Measurements from ENCODE around the gene TRABD2B.

The TRABD2B gene

DNA sequence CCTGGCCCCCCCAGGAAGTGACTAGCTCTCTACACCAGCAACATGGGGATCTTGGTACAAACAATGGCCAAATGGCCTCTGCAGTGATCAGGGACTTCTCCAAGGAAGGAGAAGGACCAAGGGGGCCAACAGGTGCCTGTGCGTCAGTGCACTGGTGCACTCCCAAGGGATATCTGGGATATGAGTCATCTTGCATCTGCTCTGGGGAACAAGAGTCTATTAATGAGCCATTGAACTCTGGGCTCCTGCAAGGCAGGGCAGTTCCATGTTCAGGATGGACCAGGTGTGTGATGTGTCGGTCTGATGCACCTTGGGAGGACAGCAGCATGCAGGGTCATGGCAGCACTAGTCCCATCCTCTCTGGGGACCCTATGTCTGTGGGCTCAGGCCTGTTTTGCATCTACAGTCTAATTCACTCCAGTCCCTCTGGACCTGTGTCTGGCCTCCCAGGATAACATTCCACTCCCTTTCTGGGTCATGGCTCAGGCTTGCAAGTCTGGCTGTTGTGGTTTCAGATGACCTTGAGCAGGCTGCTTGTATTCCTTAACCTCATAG is 125.3 kb downstream of the TRABD2B start:
- DNase-seq: no peak

DNA sequence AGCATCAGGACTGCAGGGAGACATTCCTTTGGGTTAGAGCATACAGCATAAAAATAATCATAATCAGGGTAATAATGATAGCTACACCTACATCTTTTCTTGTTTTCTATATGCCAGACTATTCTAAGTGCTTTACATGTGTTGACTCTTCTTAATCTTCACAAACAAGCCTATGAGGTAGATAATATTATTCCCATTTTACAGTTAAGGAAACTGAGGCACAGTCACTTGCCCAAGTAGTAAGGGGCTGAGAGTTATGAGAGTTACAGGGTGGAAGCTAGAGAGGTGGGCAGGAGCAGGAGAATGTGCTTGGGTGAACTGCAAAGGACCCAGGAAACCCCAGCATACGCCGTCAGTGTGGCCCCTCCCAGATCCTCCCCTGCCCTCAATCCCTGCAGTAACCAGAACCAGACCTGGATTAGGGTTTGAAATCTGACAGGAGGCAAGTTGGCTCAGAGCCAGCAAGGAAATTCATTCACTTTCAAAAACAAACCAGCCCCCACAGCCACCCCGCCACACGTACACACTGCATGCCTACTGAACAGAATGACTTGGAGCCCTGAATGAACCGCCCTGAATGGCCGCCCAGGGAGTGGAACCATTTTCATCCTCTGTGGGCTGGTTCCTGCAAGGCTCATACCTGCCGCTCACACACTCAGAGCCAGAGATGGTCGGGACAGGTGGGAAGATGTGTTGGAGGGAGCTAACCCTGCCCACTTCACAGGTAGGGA is 126.1 kb downstream of the TRABD2B start:
- no peak for DNase-seq

DNA sequence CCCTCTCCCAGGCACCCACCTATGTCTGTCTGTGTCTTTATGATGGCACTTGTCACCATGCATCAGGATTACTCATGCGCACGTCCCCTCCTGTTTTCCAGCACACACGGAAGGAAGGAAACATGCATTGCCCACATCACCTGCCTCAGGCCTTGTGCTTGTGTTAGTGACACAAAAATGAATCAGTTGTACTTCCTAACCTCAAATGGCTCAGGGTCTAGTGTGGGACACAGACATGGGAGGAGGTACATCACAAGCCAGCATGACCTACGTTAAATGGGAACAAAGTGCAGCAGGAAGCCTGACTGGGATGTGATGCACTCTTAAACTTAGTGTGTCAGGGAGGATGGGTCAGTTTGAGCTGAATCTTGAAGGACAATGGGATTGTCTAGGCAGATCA is 126.7 kb downstream of the TRABD2B start:
- no peak for DNase-seq

DNA sequence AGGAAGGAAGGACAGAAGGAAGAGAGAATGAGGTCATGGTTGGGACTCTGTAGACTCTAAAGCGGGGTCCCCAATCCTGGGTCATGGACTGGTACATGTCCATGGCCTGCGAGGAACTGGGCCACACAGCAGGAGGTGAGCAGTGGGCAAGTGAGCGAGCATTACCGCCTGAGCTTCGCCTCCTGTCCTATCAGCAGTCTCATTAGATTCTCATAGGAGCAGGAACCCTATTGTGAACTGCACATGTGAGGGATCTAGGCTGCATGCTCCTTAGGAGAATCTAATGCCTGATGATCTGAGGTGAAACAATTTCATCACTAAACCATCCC is 128.9 kb downstream of the TRABD2B start:
- DNase-seq: no peak

DNA sequence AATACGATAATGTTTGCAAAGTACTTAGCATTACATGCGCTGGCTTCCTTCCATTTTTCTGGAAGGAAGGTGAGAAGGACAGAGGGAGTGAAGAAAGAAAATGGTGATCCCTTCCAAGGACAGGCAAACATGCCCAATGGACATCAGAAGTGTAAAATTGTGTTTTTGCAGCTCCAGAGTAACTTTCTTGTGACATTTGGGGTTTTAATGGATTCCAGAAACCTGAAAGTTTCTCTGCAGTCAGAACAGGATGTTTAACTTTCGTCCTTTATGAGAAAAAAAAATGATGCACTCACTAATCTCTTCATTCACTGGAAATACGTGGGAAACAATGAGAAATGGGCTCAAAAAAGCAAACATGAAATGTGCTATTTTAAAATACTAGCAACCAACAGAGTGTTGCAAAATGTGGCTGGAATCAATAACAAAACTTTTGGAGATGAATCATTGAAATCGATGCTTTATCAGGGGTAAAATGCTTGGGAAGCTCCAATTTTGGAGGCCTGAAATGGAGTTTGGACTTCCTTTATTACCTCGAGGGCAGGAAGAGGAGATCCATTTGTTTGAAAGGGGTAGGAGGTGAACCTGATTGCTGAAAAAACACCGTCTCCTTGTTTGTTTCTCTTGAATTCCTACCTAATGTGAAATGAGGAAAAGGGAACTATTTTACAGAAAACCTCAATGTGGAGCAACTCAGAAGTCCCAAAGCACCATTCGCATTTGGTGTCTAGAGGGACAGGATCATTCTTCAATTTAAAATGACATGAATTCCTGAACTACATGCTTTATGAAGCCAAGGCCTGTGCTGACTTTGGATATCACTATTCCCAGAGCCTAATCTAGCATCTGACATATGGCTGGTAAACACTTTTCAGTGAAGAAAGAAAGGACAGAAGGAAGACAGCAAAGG is 129.5 kb downstream of the TRABD2B start:
- DNase-seq: no peak

DNA sequence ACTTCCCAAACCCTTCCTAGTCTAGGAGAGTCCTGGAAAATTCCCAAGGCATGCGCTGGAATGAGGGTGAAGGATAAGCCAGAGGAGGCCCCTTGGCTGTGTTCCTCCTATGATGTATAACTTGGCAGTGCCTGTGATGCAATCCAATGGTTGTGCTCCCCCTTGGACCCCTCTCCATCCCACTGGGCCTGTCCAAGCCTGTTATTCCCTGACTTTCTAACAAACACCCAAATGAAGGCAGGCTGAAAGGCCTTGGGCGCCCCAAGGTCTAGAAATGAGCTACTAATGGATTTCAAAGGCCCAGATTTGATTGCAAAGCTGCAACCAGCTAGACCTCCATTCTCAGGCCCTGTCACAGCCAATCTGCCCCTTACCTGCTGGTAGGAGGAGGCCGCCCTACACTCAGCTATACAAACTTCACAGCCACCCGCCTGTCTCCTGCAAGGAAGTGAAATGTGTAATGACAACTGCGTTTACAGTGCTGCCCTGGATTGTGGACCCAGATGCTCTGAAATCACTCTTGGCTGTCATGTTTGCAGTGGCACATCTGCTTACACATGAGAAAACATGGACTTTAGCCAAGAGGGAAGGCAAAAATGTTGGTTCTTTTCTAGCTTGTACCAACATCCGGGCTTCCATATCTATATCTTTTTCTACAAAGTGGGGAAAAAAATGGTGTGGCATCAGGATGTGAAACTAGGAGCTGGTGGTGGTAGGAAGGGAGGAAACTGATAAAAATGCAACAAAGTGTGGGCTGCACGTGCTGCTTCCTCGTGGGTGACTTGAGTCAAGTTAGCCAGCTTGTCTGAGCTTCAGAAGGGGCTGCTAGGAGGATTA is 130.4 kb downstream of the TRABD2B start:
- DNase-seq: no peak

DNA sequence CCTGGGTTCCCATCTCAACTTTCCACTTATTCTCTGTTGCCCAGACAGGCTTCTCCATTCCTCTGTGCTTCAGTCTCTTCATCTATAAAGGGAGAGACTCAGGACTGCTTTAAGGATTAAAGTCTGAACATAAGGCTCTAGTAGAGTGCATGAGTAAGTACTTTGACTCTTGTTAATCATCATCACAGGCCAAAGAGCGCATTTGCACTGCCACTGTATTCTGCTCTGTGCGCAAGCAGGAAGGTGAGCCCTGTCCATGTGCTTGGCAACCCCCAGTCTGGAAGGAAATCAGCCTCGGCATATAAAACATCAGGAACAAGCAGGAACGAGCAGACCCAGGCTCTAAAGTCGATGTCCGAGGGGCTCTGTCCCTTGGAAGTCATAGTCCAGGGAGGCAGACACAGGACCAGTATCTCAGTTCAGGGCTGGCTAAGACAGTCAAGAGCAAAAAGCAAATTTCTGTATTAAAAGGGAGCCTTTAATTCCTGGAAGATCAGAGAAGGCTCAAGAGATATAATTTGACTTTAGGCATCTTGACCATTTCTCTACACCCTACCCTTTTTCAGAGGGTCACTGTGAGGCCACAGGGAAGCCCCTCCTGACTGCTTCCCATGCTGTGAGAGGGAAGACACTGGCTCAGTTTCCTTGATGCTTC is 131.2 kb downstream of the TRABD2B start:
- no peak for DNase-seq

DNA sequence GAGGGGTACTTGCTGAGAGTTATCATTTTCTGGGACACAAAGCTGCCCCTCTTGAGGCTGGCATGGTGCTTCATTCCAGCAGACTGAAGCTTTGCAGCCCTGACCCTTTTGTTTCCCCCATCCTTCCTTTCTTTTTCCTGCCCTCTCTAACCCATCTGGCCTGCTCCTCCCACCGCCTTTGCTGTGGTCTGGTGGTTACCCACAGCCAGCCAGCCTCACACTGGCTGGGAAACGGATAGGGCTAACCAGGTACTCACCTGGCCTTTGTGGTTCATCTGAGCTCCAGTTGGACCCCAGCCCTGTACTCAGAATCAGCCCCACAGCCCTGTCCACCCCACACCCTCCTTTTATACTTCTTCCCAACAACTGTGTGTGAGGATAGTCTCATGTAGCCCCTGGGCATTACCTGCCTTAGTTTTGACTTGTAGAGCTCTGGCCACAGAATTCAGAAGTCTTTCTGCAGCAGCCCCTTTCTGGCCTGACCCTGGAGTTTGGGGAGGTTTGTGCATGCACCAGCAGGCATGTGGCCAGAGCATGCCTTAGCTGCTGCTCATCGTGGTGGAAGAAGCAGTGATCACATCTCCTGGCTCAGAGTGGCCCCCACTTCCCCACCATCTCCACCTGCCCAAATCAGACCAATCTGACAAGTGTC is 138.0 kb downstream of the TRABD2B start:
- no peak for DNase-seq

DNA sequence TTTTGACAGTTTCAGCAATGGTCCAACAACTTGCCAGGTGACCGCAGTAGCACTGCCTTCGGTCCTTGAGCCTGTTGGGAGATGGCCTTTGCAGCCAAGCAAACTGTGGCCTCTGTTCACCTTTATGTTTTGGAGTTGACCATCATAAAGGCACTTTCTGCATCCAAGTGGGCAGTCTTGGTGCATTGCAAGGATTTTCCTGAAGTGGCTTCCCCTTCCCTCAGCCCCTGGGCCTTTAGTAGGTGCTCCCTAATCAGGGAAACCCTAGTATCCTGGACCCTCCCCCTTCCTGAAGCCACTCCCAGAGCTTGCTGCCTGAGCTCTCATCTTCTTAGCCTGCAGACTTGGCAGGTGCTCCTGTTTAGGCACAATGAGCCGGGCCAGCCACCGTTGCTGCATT is 140.2 kb downstream of the TRABD2B start:
- no peak for DNase-seq

DNA sequence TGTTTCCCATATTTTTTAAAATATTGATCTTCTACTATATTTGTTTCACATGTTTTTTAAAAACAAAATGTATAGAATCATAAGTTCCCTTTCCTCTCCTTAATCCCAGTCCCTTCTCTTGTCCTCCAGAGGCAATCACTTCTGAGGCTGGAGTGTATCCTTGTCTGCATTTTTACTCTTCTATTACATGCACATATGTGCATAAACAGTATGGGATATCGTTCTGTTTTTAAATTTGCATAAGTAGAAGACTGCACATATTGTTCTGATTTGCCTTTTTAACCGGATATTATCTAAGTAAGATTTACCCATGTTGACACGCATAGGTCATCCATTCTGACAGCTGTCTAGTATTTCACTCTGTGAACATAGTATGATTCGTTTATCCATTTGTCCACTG is 142.0 kb downstream of the TRABD2B start:
- no peak for DNase-seq

DNA sequence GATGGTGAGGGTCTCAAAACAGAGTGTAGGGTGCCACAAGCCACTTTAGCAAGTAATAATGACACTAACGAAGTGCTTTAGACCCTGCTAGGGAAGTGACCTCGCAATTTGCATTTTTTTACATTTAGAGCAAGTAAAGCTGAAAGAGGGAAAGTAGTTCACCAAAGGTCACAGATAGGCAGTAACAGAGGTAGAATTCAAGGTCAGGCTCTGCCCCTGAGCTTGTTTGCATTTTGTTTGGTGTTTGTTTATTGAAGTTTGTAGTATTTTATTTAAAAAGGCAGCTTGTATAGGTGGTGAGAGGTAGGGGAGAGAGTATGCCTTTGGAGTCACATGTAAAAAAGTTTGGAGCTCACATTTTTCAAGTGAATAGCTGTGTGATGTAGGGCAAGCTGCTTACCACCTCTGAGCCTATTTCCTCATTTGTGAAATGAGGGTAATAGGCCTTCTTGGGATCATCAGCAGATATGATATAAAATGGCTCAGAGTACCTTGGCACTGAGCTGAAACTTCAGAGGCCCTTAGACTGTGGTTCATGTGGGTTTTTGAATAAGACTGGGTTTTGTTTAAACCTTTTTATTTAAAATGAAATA is 142.5 kb downstream of the TRABD2B start:
- DNase-seq: no peak

DNA sequence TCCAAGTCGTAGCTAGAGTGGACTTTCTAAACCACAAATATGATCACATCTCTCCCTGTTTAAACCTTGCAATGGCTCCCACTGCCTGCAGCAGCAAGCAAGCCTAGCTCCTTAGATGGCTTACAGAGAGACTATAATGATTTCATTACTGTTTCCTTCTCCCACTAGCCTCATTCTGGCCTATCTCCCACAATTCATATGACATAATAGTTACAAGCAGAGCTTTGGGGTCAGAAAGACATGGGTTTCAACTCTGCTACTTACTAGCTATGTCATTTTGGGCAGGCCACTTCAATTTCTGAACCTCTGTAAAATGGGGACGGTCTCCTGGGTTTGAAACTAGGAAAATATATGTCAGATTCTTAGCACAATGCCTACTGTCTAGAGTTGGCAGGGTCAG is 143.3 kb downstream of the TRABD2B start:
- DNase-seq: no peak

DNA sequence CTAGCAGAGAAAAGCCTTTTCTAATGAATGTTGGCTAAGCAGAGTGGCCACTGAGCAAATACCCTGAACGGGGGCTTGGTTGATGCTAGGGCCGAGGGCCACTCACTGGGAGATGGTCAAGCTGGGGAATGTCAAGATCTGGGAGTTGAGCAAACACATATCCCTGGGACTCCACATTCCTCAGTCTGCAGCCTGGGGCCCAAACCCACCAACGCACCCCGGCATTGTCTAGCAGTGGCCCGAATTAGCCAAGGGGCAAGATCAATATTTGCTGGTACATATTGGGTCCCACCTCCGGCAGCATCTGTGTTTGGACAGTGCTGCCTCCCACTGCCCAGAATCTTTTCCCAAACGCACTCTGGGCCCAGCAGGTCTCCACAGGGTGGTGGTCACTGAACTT is 144.1 kb downstream of the TRABD2B start:
- no peak for DNase-seq

DNA sequence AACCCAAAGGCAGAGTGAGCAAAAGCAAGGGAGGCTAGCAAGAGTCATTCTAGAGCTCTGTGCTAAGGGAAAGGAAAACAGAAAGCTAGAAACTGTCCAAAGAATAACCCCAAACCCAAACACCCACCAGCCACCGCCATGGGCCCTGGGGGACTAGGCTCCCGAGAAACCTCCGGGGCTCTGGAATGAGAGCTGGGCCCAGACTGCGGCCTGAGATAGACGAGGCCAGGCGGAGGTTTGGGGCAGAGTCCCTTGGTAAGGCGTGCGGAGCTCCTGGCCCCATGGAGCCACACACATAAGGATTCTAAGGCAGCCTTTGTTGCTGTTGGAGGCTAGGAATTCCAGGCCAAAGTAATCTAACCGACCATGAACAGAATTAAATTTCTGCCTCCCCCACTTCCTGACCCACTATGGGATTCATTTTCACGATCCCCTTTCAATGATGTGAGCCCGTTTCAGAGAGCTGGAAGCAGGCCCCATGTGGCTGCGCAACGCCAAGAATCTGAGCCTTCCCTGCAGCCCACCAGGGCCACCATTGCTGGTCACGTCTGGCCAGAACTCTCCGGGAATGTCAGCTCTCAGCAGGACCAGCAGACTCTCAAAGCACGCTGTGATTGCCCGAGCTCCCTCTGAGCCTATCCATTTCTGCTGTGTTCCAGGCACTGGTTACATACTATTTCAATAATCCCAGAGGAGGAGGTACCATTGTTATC is 145.0 kb downstream of the TRABD2B start:
- no peak for DNase-seq

DNA sequence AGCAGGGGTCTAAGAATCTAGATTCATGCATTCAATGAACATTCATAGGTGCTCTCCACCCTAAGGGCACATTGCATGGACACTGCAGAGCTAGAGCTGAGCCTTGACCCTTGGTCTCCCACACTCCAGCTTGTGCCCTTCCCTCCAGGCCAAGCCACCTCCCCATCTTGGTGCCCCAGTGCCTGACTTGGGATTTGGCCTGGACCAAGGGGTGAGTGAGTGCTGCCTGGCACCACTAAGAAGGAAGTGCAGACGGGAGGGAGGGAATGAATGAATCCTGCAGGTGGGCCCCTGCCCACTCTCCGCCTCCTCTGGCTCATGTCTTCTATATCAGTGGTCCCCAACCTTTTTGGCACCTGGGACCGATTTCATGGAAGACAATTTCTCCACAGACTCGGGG is 146.7 kb downstream of the TRABD2B start:
- DNase-seq: no peak

DNA sequence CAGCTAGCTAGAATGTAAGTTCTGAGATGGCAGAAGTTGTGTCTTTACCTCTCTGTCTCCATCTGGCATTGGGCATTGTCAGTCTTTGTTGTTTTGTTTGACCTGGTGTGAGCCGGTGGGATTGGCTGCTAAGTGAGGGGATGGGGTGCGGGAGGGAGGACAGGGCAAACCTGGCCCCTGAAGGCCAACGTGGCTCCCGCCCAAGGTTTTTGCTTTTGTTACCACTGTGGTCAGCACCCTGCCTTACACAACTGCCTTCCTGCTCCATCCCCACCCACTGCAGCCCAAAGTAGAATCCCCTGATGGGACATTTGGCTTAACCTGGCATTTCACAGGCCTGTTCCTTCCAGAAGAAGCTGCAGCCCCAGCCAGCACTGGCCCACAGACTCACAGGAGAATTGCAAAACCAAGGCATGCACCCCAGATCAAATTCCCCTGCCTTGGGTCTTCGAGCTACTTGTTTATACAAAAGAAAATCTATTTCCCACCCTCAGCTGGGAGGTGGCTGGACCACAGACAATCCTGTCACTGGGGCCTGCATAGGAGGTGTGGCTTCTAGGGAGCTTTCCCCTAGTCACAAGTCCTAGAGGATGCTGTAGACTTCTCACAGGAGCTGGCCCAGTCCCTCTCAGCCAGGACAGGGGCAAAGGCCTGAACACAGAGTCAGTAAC is 147.5 kb downstream of the TRABD2B start:
- no peak for DNase-seq

DNA sequence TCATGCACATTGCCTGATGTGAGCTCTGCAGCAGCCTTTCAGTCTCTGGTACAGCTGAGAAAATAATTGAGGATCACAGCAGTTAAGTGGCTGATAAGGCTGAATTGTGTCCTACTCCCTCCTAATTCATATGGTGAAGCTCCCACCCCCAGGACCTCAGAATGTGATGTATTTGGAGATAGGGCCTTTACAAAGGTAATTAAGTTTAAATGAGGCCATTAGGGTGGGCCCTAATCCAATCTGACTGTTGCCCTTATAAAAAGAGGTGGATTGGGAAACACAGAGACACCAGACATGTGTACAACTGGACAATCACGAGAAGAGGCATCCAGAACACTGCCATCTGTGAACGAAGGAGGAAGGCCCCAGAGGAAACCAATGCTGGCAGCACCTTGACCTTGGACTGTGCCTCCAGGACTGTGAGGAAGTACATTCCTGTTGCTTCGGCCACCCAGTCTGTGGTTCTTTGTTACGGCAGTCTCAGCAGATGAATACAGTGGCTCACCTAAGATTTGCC is 148.1 kb downstream of the TRABD2B start:
- DNase-seq: no peak

DNA sequence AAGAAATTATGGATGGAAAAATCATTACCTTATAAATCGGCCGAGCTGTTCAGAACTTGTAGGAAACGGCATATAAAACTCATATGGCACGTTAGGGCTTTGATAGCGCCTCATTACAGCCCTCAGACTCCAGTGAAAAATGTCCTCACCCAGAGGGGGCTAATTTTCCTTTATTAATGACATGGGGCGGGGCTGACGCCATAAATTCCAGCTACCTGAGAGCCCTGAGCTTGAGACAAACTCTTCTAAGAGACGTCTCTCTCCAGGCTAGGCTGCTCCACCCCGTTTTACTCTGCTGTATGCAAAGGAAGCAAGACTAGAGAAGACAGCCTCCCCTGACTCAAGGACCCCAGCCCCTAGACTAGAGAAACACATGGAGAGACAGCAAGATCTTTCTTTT is 149.4 kb downstream of the TRABD2B start:
- no peak for DNase-seq

DNA sequence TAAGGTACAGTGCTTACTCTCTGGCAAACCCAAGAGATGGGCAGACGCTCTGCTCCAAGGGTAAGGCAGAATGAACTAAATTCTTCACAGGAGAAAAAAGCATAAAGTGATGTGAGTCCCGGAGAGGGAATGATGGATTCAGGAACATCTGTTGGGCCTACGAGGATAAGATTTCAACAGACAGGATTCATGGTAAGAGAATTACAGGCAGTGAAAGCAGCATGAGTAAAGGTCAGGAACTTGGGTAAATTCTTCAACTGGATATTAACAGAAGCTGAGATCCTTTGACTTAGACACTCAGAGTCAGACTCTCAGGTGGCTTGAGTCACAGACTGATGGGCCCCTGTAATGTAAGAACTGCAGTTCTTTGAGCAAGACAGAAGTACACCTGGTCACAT is 152.6 kb downstream of the TRABD2B start:
- no peak for DNase-seq

Measured in activated CD4-positive, alpha-beta T cell treated with anti-CD3 and anti-CD28 coated beads, Interleukin-2, amount 50 U/mL, for 48 hours (primary cell).